Measurements from ENCODE around the gene TBC1D22A. TPM values are rescaled to one million over a fixed set of nuclear protein-coding genes. Genes with fewer than 3 reads are reported as not detected.

The TBC1D22A gene
- total RNA-seq, 6 donors from 2014 or later = 27.1 to 48.2 (median 35.3) TPM

GRCh38 chr22:47119181-47119580 is 356.7 kb downstream of the TBC1D22A start:
- no peak overlapping the region for H3K27ac ChIP-seq
- TF ChIP-seq EP300 (IDR thresholded peaks at IDR 0.05) (no peak), CTCF (IDR thresholded peaks at IDR 0.05) (no peak), POLR2AphosphoS5 (IDR thresholded peaks at IDR 0.05) (no peak), POLR2A (IDR thresholded peaks at IDR 0.05) (no peak)
- no peaks in the 10 kb centered on the region for H3K9me3 ChIP-seq
- H3K36me3 ChIP-seq = no peaks in the 10 kb centered on the region
- ATAC-seq (ENCODE audit: low FRiP score in 2 of 2) = no peak
- no peak overlapping the region for H3K4me3 ChIP-seq
- no peaks in the 10 kb centered on the region for H3K4me1 ChIP-seq
- no peaks in the 10 kb centered on the region for H3K27me3 ChIP-seq
- WGBS, 2 donors = 98% methylated on average over 8 of the region's 8 CpGs
- no peak for DNase-seq

DNA sequence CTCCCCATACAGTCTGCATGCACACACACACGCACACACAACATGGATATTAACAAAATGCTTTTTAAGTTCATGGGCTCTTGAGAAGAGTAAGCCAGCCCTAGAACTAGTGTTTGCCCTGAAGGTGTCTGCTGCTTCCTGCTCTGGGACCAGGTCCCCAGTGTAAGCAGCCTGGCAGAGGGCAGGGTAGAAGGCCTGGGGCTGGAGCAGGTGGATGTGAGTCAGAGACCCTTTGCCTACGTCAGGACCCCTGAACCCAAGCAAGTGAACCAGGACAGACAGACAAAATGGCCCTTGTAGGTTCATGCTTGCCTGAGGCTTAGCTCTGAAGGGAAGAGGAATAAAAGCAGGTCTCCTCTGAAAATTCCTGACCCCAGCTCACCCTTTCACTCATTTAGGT is 357.9 kb downstream of the TBC1D22A start:
- ATAC-seq (ENCODE audit: low FRiP score in 2 of 2) = no peak
- Histone ChIP-seq H3K27me3 (no peaks in the 10 kb centered on the region), H3K4me1 (no peaks in the 10 kb centered on the region), H3K4me3 (no peak overlapping the region), H3K36me3 (no peaks in the 10 kb centered on the region), H3K9me3 (no peaks in the 10 kb centered on the region), H3K27ac (no peak overlapping the region)
- DNase-seq = no peak
- TF ChIP-seq EP300 (IDR thresholded peaks at IDR 0.05) = no peak
- no peak for TF ChIP-seq CTCF (IDR thresholded peaks at IDR 0.05)
- TF ChIP-seq POLR2AphosphoS5 (IDR thresholded peaks at IDR 0.05) = no peak
- 95 to 97% methylated on average over 2 of the region's 2 CpGs for WGBS, 2 donors

DNA sequence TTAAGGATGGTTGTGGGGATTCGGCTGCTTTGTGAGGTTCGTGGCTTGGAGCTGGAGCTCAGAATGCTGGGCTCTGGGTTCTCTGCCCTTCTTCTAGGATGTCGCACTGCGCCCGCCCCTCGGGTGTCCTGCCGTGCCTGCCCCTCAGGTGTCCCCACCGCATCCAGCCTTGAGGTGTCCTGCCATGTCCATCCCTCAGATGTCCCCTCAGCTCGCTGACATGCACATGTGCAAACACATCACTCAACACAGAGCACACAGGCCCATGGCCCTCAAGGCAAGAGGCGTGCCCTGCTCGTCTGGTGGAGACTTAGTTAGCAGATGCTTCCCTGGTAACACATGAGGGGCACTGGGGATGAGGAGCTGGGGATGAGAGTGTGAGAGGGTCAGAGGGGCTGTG is 359.3 kb downstream of the TBC1D22A start:
- DNase-seq (no peak), ATAC-seq (ENCODE audit: low FRiP score in 2 of 2) (no peak)
- Histone ChIP-seq H3K36me3 (no peaks in the 10 kb centered on the region), H3K4me1 (no peaks in the 10 kb centered on the region), H3K27me3 (no peaks in the 10 kb centered on the region), H3K4me3 (no peak overlapping the region), H3K9me3 (no peaks in the 10 kb centered on the region), H3K27ac (no peak overlapping the region)
- TF ChIP-seq POLR2AphosphoS5 (IDR thresholded peaks at IDR 0.05) (no peak), CTCF (IDR thresholded peaks at IDR 0.05) (no peak), EP300 (IDR thresholded peaks at IDR 0.05) (no peak), POLR2A (IDR thresholded peaks at IDR 0.05) (no peak)
- 94 to 96% methylated on average over 11 of the region's 11 CpGs for WGBS, 2 donors

- DNase-seq = no peak
Measured at GRCh38 chr22:47122441-47123000, 360.1 kb downstream of the TBC1D22A start.

More at GRCh38 chr22:47122441-47123000, 360.1 kb downstream of the TBC1D22A start:
- Histone ChIP-seq H3K4me3 (no peak overlapping the region), H3K27me3 (no peaks in the 10 kb centered on the region), H3K4me1 (no peaks in the 10 kb centered on the region), H3K27ac (no peak overlapping the region), H3K9me3 (no peaks in the 10 kb centered on the region), H3K36me3 (no peaks in the 10 kb centered on the region)
- ATAC-seq (ENCODE audit: low FRiP score in 2 of 2) = no peak
- TF ChIP-seq POLR2A (IDR thresholded peaks at IDR 0.05) (no peak), POLR2AphosphoS5 (IDR thresholded peaks at IDR 0.05) (no peak), EP300 (IDR thresholded peaks at IDR 0.05) (no peak), CTCF (IDR thresholded peaks at IDR 0.05) (no peak)
- 89 to 97% methylated on average over 7 to 9 of the region's 9 CpGs for WGBS, 2 donors

Data from upper lobe of left lung (tissue), 6 donors.